GM19438 (cell line): Measurements from ENCODE around the gene RIPK3.
"Not testable (repeated sequence)": the region's sequence is repeated elsewhere in the genome, so short reads cannot be mapped to it uniquely, and the experiment has no call there.

Experiments
- ATAC-seq: cut with Tn5 transposase; IDR thresholded peaks from one replicate; pipeline ENCODE4 v1.9.1; 2021; ENCODE audit warnings: low read depth; ENCODE audit not compliant: unreplicated experiment

RIPK3 gene

DNA sequence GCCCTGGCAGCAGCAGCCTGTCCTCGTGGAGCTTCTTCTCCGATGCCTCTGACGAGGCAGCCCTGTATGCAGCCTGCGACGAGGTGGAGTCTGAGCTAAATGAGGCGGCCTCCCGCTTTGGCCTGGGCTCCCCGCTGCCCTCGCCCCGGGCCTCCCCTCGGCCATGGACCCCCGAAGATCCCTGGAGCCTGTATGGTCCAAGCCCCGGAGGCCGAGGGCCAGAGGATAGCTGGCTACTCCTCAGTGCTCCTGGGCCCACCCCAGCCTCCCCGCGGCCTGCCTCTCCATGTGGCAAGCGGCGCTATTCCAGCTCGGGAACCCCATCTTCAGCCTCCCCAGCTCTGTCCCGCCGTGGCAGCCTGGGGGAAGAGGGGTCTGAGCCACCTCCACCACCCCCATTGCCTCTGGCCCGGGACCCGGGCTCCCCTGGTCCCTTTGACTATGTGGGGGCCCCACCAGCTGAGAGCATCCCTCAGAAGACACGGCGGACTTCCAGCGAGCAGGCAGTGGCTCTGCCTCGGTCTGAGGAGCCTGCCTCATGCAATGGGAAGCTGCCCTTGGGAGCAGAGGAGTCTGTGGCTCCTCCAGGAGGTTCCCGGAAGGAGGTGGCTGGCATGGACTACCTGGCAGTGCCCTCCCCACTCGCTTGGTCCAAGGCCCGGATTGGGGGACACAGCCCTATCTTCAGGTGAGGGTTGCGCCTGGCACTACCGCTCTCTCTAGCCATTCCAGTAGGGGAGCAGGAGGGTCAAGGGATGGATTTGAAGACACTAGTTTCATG is 30.3 kb upstream of the RIPK3 start:
- ATAC-seq: no peak

DNA sequence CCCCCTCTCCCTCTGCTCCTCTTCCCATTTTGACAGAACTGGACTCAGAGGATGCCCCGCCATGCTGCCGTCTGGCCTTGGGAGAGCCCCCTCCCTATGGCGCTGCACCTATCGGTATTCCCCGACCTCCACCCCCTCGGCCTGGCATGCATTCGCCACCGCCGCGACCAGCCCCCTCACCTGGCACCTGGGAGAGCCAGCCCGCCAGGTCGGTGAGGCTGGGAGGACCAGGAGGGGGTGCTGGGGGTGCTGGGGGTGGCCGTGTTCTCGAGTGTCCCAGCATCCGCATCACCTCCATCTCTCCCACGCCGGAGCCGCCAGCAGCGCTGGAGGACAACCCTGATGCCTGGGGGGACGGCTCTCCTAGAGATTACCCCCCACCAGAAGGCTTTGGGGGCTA is 29.7 kb upstream of the RIPK3 start:
- no peak for ATAC-seq

DNA sequence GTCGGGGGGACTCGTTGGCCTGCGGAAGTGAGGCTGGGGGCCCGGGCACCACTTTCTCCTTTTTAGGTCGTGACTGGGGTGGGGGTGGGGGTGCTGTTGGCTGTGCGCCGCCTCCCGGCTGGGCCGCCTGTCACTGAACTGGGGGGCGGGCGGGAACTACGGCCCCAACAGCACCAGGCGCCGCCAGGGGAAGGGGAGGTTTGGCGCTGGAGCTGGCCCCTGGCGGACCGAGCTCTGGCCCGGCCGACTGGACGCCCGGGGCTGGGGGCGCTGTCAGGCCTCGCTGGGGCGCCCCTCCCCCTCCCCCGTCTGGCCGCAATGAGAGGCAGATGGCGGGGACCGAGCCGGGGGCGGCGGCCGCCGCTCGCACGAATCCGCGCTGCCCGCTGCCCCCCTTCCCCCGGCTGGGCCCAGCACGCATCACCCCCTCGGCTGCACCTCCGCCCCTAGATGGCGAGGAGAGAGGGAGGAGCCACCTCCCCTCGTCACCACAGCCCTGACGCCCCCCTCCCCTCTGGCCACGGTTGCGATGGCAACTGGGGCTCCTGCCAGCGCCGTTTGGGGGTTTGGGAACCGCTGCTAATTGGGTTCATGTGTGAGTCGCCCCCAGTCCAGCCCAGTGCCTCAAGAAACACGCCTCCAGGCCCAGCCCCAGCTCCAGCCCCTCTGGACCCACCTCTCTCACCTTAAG is 28.9 kb upstream of the RIPK3 start:
- ATAC-seq: no peak

DNA sequence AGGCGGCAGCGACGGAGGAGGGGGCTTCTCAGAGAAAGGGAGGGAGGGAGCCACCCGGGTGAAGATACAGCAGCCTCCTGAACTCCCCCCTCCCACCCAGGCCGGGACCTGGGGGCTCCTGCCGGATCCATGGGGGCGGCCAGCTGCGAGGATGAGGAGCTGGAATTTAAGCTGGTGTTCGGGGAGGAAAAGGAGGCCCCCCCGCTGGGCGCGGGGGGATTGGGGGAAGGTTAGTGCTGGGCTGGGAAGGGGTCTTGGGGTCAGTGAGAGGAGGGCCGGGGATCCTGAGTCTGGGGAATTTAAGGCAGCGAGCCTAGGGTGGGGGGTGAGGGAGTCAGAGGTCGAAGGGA is 28.4 kb upstream of the RIPK3 start:
- no peak for ATAC-seq

DNA sequence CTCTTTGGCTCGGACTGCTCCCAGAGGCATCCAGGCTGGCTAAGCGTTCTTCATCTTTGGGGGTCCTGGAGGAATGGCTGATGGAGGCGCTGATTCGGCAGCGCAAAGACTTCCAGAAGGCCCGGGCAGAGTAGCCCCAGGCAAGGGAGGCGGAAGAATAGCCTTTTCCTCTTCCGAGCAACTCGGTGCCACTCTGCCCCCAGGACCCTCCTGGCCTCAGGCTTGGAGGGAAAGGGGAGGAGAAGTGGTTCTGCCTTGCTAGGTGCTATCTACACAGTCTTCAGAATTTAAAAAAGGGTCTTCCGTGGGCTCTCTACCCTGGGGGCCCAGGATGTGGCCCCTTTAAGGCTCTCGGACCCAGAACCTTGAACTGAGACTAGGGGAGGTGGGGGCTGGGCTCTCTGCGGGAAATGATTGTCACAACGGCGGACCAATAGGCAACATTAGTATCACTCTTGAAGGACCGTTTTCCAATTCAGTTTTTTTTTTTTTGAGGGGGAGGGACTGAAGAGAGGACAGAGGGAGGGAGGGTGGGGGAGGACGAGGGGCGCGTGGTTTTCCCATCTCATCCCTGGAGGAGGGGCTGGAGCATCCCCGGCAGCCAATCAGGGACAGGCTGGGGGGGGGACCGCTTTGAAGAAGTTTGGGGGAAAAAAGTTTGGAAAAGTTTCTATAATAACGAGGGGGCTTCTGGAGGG is 27.9 kb upstream of the RIPK3 start, which contains the start of gene NFATC4:
Gene NFATC4 (plus strand): TSS at position 671 of the 698 bp plus-strand sequence. CDS start 157 bp downstream, outside the sequence.
- ATAC-seq: no peak

DNA sequence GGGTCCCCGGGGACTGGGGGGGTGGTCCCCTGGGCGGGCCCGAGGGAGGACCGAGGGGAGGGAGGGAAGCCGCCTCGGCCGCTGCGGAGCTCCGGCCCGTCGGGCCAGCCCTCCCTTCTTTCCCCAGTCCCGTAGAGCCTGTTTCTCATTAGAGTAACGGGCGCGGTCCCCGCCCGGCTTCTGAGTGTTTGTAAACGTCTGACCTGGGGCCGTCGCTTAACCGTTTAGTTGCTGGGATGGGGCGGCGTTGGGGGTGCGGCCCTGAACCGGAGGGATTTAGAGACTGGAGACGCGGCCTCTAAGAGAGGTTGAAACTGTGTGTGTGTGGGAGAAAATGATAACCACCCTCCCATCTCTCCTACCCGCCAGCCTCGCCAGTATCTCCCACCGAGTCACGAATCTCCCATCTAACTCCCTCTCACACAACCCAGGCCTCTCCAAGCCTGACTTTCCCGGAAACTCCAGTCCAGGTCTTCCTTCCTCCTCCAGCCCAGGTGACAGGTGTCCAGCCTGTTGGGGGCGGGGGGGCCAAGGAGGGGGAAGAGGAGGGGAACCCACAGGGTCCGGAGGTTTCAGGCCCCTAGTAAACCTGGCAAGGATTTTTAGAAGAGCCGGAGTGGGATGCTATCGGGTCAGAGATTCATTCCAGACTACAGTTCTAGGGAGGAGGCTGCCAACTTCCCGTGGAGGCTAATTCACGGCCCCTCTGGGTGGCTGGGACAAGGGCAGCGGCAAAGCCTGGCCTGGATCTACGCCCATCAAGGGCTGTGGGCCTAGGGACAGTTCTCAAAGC is 27.1 kb upstream of the RIPK3 start:
- peak; percentile 64 for ATAC-seq

DNA sequence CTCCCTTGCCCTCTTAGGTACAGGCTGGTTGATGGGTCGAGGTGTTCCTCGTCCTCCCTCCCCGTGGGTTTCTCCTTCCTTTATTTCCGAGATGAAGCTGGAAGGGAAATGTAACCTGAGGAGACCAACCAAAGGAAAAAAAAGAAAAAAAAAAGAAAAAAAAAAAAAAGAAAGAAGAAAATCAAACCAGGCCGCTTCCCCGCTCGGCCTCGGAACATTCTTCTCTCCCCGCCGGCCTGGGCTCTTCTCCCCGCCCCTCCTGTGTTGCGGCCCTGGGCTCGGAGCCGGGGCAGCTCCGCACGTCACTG is 26.6 kb upstream of the RIPK3 start:
- ATAC-seq: peak; percentile 1

DNA sequence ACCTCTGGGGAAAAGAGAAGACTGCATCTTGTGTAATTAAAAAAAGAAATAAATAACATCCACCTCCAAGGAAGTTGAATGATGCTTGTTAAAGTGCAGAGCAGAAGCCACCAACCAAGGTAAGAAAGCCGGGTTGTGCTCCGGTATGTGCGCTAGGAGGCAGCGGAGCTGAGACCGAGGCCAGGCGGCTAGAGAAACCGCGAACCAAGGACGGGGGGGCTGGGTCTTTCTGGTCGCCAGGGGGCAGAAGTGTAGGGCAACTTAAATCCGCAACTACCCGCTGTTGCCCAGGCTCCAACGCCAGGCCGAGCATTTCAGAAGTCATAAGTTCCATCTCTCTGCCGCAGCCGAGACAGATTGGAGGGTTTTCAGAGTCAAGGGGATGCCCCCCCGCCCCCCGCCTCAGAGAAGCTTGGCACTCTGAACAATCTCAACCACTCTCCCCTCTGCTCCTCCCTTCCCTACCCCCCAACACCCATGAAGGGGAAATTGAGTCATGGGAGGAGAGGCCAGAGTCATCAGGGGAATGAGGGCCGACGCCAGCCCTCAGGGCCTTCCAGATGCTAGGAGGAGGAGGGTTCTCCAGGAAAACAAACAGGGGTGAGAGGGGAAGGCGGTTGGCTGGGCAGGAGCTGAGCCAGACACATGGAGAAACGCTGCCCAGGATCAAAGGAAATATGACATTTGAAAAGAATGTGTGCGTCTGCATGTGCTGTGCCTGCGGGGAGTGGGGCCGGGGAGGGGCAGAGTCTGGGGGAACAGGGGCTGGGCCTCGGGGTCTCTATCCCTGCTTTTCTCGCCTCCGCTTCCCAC is 26.0 kb upstream of the RIPK3 start:
- ATAC-seq: peak; percentile 43

DNA sequence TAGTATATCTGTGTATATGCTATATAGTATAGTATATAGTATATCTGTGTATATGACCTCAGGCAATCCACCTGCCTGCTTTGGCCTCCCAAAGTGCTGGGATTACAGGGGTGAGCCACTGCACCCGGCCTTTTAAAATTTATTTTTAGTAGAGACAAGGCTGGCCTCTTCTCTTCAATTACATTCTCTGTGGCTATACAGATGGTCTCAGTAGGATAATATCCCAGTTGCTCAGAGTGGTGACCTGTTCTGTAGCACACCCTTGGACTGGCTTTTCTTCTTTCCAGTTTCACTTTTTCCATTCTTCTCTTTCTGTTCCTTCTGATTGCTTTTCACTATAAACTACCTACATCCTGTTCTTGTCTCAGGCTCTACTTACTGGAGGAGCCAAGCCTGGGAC is 25.1 kb upstream of the RIPK3 start:
- no peak for ATAC-seq

DNA sequence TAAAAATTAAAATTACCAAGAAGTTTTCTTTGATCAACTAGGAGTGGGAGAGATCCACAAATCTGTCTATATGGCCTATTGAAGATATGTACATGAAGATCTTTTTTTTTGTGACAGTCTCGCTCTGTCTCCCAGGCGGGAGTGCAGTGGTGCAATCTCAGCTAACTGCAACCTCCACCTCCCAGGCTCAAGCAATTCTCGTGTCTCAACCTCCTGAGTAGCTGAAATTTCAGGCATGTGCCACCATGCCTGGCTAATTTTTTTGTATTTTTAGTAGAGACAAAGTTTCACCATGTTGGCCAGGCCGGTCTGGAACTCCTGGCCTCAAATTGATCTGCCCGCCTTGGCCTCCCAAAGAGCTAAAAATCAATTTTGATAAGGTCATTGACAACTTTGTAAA is 23.6 kb upstream of the RIPK3 start:
- no peak for ATAC-seq

DNA sequence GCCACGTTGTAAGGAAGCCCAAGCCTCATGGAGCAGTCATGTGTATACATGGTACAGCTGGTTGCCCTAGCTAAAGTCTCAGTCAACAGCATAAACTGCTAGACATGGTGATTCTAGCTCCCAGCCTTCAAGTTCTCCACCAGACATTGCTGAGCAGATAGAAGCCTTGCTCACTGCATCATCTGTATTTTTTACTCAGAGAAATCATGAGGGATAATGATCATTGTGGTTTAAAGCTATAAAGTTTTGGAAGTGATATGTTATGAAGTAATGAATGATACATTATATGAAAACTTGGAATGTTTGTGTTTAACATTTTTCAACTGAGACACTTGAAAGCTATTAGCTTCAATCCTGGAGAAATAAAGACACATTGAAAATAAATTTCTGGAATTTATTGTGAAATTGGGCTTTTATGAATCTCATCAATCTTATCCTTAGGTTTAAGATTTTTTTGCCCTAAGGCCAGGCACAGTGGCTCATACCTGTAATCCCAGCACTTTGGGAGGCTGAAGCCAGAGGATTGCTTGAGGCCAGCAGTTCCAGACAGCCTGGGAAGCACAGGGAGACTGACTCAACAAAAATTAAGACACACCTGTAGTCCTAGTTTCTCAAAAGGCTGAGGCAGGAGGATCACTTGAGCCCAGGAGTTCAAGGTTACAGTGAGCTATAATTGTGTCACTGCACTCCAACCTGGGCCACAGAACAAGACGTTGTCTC is 22.6 kb upstream of the RIPK3 start:
- ATAC-seq: no peak

DNA sequence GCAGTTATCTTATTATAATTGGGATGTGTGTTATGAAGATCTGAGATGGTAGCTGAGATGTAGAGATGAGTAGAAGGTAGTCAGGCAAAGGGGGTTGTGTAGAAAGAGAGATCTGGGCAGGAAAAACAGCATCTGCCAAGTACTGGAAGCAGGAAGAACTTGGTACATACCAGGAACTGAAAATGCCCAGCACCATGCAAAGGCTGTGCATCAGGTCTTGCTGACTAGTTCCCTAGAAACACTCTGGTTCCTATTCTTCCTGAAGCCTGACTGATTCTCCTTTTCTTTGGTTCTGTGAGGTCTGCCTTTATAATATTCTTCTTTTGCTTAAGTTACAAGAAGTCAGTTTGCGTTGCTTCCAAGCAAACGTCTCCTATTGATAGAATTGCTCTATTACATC is 21.5 kb upstream of the RIPK3 start:
- no peak for ATAC-seq

DNA sequence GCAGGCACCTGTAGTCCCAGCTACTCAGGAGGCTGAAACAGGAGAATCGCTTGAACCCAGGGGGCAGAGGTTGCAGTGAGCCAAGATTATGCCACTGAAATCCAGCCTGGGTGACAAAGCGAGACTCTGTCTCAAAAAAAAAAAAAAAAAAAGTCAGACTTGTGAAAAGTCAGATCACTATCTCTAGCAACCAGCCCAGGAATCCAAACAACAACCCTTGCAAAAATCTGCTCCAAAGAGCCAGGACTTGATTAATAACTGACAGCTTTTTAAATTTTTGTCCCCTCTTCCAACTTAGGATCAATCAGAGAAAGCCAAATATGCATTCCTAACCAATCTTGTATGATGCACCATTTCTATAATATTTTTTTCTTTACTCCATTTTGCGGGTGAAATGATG is 20.5 kb upstream of the RIPK3 start:
- no peak for ATAC-seq

DNA sequence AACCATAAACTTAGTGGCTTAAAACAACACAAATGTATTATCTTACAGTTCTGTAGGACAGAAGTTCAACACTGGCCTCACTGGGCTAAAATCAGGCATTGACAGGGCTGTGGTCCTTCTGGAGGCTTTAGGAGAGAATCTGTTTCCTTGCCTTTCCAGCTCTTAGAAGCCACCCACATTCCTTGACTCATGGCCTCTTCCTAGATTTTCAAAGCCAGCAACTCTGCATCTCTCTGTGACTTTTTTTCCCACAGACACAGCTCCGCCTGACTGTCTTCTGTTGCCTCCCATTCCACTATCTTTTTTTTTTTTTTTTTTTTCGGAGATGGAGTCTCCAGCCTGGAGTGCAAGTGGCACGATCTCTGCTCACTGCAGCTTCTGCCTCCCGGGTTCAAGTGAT is 16.4 kb upstream of the RIPK3 start:
- ATAC-seq: no peak

DNA sequence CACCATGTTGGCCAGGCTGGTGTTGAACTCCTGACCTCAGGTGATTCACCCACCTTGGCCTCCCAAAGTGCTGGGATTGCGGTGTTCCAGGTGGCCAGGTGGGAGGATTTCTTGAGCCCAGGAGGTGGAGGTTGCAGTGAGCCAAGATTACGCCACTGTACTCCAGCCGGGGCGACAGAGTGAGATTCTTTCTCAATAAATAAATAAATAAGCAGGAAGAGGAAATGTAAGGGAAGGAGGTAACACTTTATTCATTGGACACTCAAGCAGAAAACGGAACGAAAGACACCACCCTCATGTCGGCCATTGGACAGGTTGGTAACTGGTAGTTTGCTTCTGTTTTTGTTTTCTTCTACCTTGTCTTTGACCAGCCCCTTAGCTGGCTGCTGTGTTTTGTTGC is 15.2 kb upstream of the RIPK3 start:
- ATAC-seq: no peak

DNA sequence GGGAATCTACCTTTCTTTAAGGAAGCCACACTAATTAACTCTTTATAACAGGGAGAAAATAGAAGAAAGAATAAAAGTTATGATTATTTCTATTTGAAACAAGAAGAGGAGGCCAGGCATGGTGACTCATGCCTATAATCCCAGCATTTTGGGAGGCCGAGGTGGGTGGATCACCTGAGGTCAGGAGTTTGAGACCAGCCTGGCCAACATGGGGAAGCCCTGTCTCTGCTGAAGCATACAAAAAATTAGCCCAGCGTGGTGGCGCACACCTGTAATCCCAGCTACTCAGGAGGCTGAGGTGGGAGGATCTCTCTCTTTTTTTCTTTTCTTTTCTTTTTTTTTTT is 14.7 kb upstream of the RIPK3 start:
- ATAC-seq: not testable (repeated sequence)

DNA sequence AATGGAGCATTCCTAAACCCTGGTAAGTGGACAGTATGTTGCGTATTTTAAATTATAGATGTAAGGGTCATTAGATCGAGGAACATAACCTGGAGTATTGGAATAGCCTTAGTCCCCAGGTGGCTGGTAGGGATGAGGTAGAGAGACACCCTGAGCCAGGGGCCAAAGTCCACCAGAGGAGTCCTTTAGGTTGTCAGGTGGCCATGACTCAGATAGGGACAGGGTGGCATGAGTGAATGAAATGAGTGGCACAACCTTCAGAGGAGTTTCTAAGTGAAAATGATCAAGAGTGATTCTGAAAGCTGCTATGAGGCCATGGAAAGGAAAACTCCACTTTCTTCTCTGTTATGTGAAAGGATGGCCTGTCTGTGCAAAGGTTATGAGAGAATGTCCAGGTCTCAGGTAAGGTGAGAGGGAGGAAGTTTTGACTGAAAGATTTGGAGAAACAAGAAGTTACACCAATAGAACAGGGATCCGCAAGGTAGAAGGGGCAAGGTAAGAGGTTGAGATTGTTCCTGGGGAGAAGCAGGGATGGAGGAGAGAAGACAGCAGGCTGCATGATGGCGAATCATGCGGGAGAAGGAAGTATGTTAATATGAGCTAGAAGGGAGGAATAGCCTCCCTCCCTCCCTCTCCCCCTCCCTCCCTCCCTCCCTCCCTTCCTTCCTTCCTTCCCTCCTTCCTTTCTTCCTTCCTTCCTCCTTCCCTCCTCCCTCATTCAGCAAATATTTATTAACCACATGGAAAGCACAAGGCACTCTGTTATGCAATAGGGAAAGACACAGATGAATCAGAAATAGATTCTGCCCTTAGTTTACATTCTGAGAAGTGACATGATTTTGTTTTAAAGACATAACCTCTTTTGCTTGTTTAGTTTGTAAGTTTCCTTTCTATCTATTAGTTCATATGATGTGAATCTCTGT is 14.0 kb upstream of the RIPK3 start:
- no peak for ATAC-seq

DNA sequence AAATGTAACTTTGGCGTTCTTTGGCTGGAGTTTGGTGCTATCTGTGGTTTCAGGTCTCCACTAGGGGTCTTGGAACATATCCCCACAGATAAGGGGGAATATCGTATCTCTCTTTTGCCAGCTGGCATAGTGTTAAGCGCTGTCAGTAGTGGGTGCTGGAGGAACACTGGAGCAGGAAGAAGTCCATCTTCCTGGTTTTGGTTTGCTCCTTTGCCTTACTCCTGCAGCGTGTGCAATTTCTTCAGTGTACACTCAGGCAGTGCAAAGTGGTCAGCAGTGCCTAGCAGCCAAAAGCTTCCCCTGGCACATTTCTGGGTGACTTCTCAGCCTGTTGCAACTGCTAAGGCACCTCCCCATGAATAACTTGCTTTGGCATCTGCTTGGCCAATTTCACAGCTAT is 11.7 kb upstream of the RIPK3 start:
- ATAC-seq: no peak

DNA sequence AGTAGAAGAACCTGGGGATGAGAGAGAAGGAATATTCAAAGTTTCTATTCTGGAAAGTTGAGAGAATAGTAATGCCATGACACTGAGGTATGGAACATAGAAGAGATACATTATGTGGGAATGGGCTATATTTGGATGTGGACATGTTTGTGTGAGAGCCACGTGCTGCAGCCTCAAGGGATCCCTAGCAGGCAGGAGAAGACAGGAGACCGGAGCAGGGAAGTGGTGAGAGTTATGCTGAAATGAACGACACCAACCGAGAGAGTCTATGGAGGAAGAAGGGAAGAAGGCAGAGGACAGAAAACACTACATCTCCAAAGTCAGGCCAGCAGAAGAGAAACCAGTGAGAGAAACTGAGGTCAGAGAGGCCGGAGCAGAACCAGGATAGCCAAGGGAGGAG is 10.0 kb upstream of the RIPK3 start:
- no peak for ATAC-seq
